Measurements from ENCODE around the gene LRRC52. TPM values are rescaled to one million over a fixed set of nuclear protein-coding genes. Genes with fewer than 3 reads are reported as not detected.

LRRC52 gene
- total RNA-seq, 1 donor, result not detected

GRCh38 chr1:165501330-165501969 is 42.4 kb upstream of the LRRC52 start:
- DNase-seq (ENCODE audit: low read depth), result peak; percentile 6
- no peak overlapping the region for H3K4me3 ChIP-seq (ENCODE audit: low read depth, low read length)
- TF ChIP-seq CTCF (IDR thresholded peaks at IDR 0.05; ENCODE audit: insufficient read depth, low read length), result no peak

- no peak overlapping the region for H3K4me3 ChIP-seq (ENCODE audit: low read depth, low read length)
- TF ChIP-seq CTCF (IDR thresholded peaks at IDR 0.05; ENCODE audit: insufficient read depth, low read length), result no peak
- DNase-seq (ENCODE audit: low read depth), result peak; percentile 35
These were observed 41.8 kb upstream of the LRRC52 start for GRCh38 chr1:165501970-165502348.

- DNase-seq (ENCODE audit: low read depth), result no peak
- no peak overlapping the region for H3K4me3 ChIP-seq (ENCODE audit: low read depth, low read length)
- TF ChIP-seq CTCF (IDR thresholded peaks at IDR 0.05; ENCODE audit: insufficient read depth, low read length), result no peak
These were observed 36.2 kb upstream of the LRRC52 start for GRCh38 chr1:165507570-165507969.

GRCh38 chr1:165508291-165508690 is 35.5 kb upstream of the LRRC52 start:
- TF ChIP-seq CTCF (IDR thresholded peaks at IDR 0.05; ENCODE audit: insufficient read depth, low read length), result no peak
- DNase-seq (ENCODE audit: low read depth), result no peak
- no peak overlapping the region for H3K4me3 ChIP-seq (ENCODE audit: low read depth, low read length)

- TF ChIP-seq CTCF (IDR thresholded peaks at IDR 0.05; ENCODE audit: insufficient read depth, low read length), result no peak
- no peak for DNase-seq (ENCODE audit: low read depth)
- no peak overlapping the region for H3K4me3 ChIP-seq (ENCODE audit: low read depth, low read length)
These were observed 31.0 kb upstream of the LRRC52 start for GRCh38 chr1:165512816-165513215.

GRCh38 chr1:165516469-165516868 is 27.3 kb upstream of the LRRC52 start:
- DNase-seq (ENCODE audit: low read depth), result no peak

More at GRCh38 chr1:165516469-165516868, 27.3 kb upstream of the LRRC52 start:
- no peak for TF ChIP-seq CTCF (IDR thresholded peaks at IDR 0.05; ENCODE audit: insufficient read depth, low read length)
- no peak overlapping the region for H3K4me3 ChIP-seq (ENCODE audit: low read depth, low read length)
